Coronary artery (tissue), 2 donors: ENCODE measurements around the gene PTPA.

Experiments
- DNase-seq: peaks from one replicate; pipeline ENCODE4 v3.0.0-alpha.2; 2017; ENCODE audit warnings: low spot score
- H3K27ac ChIP-seq, 2 donors: fragments of 200-600 bp; sonication (generic); one replicate each; pipeline ENCODE4 v1.5.1; 2016 to 2019
- H3K4me3 ChIP-seq: fragments of 200-600 bp; sonication (generic); 2 replicates; pipeline ENCODE4 v1.5.1; 2016; ENCODE audit warnings: mild to moderate bottlenecking, moderate library complexity
- CTCF ChIP-seq: fragments of 200-600 bp; sonication (generic); IDR thresholded peaks from one replicate; pipeline ENCODE4 v1.5.1; 2019; ENCODE audit warnings: antibody characterized with exemption

PTPA gene

DNA sequence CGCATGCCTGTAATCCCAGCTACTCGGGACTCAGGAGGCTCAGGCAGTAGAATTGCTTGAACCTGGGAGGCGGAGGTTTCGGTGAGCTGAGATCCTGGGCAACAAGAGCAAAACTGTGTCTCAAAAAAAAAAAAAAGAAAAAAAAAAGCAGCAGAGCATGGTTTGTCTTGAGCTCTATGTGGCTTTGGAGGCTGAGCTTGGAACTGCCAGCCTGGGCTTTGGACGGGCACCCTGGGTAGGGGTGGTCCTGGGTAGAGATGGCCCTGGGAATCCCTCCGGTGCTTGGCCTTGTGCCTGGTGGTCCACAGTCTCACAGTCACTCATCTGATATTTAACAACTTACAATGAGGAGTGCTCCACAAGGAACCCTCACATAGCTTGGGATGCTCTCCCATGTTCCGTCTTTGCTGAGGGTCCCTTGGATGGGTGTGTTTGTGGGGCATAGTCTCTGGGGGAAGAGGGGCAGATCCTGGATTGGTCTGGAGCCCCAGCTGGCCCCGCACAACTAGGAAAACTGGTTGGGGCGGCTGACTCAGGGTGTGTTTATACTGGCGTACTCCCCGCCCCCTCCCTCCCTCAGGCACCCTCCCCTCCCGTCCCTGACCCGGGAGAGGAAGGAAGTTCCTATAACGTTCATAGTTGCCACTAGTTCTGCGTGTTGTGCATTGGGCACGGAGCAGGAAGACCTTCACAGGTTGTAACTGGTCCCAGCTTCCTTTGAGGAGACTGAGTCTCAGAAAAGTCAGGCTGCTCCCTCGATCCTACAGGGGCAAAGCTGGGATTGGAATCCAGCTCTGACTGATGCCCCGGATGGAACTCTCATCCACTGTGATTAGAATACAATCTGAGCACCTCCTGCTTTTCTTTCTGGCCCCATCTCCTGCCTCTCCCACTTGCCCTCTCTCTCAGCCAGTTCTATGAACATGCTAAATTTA, 55.7 kb downstream of the PTPA start:
- peak overlapping the region; percentile 85 to 88 for H3K27ac ChIP-seq
- peak overlapping the region; percentile 62 for H3K4me3 ChIP-seq
- no peak for TF ChIP-seq CTCF
- DNase-seq: peak; percentile 89

- no peak for TF ChIP-seq CTCF
- DNase-seq: no peak
- Histone ChIP-seq H3K4me3 (no peak overlapping the region), H3K27ac (no peak overlapping the region)
Observed at GRCh38 chr9:129170229-129170628, 59.0 kb downstream of the PTPA start.

GRCh38 chr9:129171993-129172751, 61.0 kb downstream of the PTPA start:
- peak overlapping the region in 1 of 2 donors; percentile 98 for H3K27ac ChIP-seq
- H3K4me3 ChIP-seq: no peak overlapping the region
- DNase-seq: peak; percentile 71
- TF ChIP-seq CTCF: no peak

- peak; percentile 75 for DNase-seq
- no peak overlapping the region for H3K4me3 ChIP-seq
- TF ChIP-seq CTCF: no peak
- peak overlapping the region in 1 of 2 donors; percentile 98 for H3K27ac ChIP-seq
Observed at GRCh38 chr9:129172816-129173215, 61.6 kb downstream of the PTPA start.

DNA sequence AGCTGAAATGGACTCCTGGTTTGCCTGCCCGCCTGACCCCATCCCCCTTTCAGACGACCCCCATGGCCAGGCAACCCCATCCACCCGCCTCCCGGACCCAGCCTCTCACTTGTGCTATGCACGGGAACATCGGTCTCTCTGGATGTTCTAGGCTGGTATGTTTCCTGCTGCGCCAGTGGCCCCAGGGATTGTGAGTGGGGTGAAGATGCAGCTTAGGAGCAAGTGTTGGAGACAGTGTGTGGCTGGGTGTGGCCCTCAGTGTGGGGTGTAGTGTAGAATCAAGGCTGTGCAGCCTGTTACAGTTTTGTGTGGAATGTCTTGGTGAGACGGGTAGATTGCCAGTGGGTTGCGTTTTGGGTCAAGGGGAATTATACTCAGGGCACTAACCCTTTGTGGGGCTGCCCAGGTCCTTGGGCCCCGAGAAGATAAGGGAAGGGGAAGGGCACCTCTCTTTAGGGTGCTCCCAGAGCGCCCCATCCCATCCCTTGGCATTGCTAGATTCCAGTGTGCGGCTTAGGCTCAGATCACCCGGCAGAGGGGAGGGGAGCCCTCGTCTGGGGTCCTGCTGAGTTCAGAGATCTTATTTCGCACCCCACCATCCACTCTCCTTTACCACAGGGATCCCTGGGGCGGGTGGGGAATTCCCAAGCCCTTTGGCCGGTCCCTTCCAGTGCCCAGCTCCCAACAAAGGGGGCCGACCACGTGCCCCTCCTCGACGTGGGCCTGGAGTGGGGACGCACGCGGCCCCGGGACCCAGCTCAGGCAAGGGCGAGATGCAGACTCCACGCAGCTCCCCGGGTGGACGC, 62.3 kb downstream of the PTPA start:
- DNase-seq: peak; percentile 77
- peak overlapping the region; percentile 88 to 98 for H3K27ac ChIP-seq
- peak overlapping the region; percentile 96 for H3K4me3 ChIP-seq
- no peak for TF ChIP-seq CTCF

GRCh38 chr9:129174102-129174723, 63.0 kb downstream of the PTPA start:
- peak; percentile 94 for DNase-seq
- peak overlapping the region; percentile 96 for H3K4me3 ChIP-seq
- peak; percentile 99 for TF ChIP-seq CTCF
- H3K27ac ChIP-seq: peak overlapping the region; percentile 88 to 98
